Measurements from ENCODE around the gene MTA1. TPM values are rescaled to one million over a fixed set of nuclear protein-coding genes. Genes with fewer than 3 reads are reported as not detected.

Gene MTA1
- total and polyA plus RNA-seq, 4 donors, result 3.7 to 28.1 (median 21.0) TPM

- Histone ChIP-seq H3K9ac (ENCODE audit: low read depth in 1 of 2, low read length in 2 of 2) (no peak overlapping the region), H3K27ac (ENCODE audit: low read depth in 1 of 2, low read length in 2 of 2) (peak overlapping the region; percentile 26 to 68), H3K4me3 (ENCODE audit: low read depth in 1 of 3, low read length in 3 of 3) (peak overlapping the region in 2 of 3 donors; percentile 55 to 64), H3K4me1 (ENCODE audit: control insufficient read depth in 4 of 4, insufficient read depth in 4 of 4, low read length in 3 of 4) (peaks cover 13 to 75% (median 50%) of the 10 kb centered on the region in 4 donors), H3K27me3 (ENCODE audit: control insufficient read depth in 4 of 4, insufficient read depth in 4 of 4, low read length in 3 of 4) (no peaks in the 10 kb centered on the region), H3K36me3 (ENCODE audit: control insufficient read depth in 4 of 4, insufficient read depth in 3 of 4, low read depth in 1 of 4, low read length in 3 of 4) (no peaks in the 10 kb centered on the region), H3K9me3 (ENCODE audit: control insufficient read depth in 4 of 4, low read length in 3 of 4) (no peaks in the 10 kb centered on the region)
- under 1% methylated on average over 53 of the region's 53 CpGs for WGBS
- TF ChIP-seq MAX (IDR thresholded peaks at IDR 0.05), result no peak
- no peak for TF ChIP-seq SP1 (IDR thresholded peaks at IDR 0.05)
- TF ChIP-seq FOXA2 (IDR thresholded peaks at IDR 0.05), result no peak
- no peak for TF ChIP-seq JUND (IDR thresholded peaks at IDR 0.05)
- no peak for TF ChIP-seq REST (IDR thresholded peaks at IDR 0.05)
- TF ChIP-seq ATF3 (IDR thresholded peaks at IDR 0.05), result no peak
- TF ChIP-seq GABPA (IDR thresholded peaks at IDR 0.05 in 1 of 2, conservative IDR thresholded peaks at IDR 0.05 in 1 of 2), result no peak
- TF ChIP-seq NR2F2 (IDR thresholded peaks at IDR 0.05), result no peak
- TF ChIP-seq ZBTB33 (IDR thresholded peaks at IDR 0.05), result no peak
- no peak for TF ChIP-seq RAD21 (IDR thresholded peaks at IDR 0.05)
- peak; percentile 88 for DNase-seq (ENCODE audit: low spot score)
Measured at GRCh38 chr14:105491366-105491973, 71.8 kb downstream of the MTA1 start.

GRCh38 chr14:105492031-105492970 is 72.7 kb downstream of the MTA1 start:
- H3K4me1 ChIP-seq (ENCODE audit: control insufficient read depth in 4 of 4, insufficient read depth in 4 of 4, low read length in 3 of 4), result peaks cover 18 to 80% (median 55%) of the 10 kb centered on the region in 4 donors
- no peaks in the 10 kb centered on the region for H3K9me3 ChIP-seq (ENCODE audit: control insufficient read depth in 4 of 4, low read length in 3 of 4)
- H3K27ac ChIP-seq (ENCODE audit: low read depth in 1 of 2, low read length in 2 of 2), result peak overlapping the region; percentile 26 to 68
- peak in 1 of 2 donors; percentile 76 for TF ChIP-seq RXRA (IDR thresholded peaks at IDR 0.05)
- no peak for TF ChIP-seq ATF3 (IDR thresholded peaks at IDR 0.05)
- peak; percentile 45 for TF ChIP-seq REST (IDR thresholded peaks at IDR 0.05)
- TF ChIP-seq HNF4A (conservative IDR thresholded peaks at IDR 0.05), result peak in 1 of 2 donors; percentile 49
- TF ChIP-seq JUND (IDR thresholded peaks at IDR 0.05), result peak in 1 of 2 donors; percentile 15
- TF ChIP-seq MAX (IDR thresholded peaks at IDR 0.05), result peak; percentile 27
- no peak for TF ChIP-seq HNF4G (IDR thresholded peaks at IDR 0.05)
- DNase-seq (ENCODE audit: low spot score), result no peak
- H3K27me3 ChIP-seq (ENCODE audit: control insufficient read depth in 4 of 4, insufficient read depth in 4 of 4, low read length in 3 of 4), result no peaks in the 10 kb centered on the region
- H3K4me3 ChIP-seq (ENCODE audit: low read depth in 1 of 3, low read length in 3 of 3), result no peak overlapping the region
- no peak overlapping the region for H3K9ac ChIP-seq (ENCODE audit: low read depth in 1 of 2, low read length in 2 of 2)
- 45% methylated on average over 24 of the region's 24 CpGs for WGBS
- no peaks in the 10 kb centered on the region for H3K36me3 ChIP-seq (ENCODE audit: control insufficient read depth in 4 of 4, insufficient read depth in 3 of 4, low read depth in 1 of 4, low read length in 3 of 4)
